ENCODE measurements around the gene SHC1. TPM values are rescaled to one million over a fixed set of nuclear protein-coding genes. Genes with fewer than 3 reads are reported as not detected.

The SHC1 gene
- total RNA-seq, 1 donor = 167 TPM

DNA sequence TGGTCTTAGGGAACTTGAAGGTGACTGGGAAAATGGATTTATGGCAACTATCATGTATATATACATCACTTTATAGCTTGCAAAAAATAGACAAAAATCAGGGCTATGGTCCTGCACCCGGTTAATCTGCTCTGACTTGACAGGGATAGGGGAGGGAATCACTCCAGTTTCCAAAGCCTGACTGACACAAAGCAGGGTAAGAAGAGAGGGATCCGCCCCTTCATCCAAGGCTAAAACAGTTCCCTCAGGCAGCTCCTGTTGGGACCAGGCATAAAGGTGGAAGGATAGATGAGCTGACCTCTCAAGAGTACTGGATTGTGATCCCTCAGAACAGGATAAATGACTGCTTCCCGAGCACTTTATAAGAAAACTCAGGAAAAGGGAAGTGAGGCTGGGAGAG, 16.0 kb downstream of the SHC1 start:
- peak overlapping the region; percentile 85 for H3K4me3 ChIP-seq (ENCODE audit: low read depth, low read length)
- DNase-seq (ENCODE audit: low read depth) = no peak
- TF ChIP-seq CTCF (IDR thresholded peaks at IDR 0.05; ENCODE audit: insufficient read depth, low read length) = no peak

DNA sequence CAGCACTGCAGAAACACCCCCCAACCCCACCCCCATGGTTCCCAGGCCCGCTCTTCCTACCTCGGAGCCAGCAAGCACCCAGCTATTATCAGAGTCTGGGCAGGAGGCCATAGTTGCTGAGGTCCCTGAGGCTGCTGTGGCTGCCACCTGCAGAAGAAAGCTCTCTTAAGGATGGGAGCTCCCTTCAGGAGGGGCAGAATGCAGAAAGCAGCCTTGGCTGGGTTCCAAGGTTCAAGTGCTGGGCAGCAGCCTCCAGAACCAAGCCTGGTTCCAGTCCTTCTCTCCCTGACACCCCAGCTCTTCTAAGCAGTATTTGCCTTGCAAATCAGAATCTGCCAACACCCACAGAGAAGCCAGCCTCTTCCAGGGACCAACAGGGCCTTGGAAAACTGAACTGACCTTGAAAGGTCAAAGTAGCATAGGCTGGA, 16.9 kb downstream of the SHC1 start:
- TF ChIP-seq CTCF (IDR thresholded peaks at IDR 0.05; ENCODE audit: insufficient read depth, low read length) = no peak
- DNase-seq (ENCODE audit: low read depth) = no peak
- no peak overlapping the region for H3K4me3 ChIP-seq (ENCODE audit: low read depth, low read length)

GRCh38 chr1:154952664-154953063, 17.9 kb downstream of the SHC1 start:
- DNase-seq (ENCODE audit: low read depth) = no peak
- TF ChIP-seq CTCF (IDR thresholded peaks at IDR 0.05; ENCODE audit: insufficient read depth, low read length) = no peak
- no peak overlapping the region for H3K4me3 ChIP-seq (ENCODE audit: low read depth, low read length)

GRCh38 chr1:154951901-154952657, 18.5 kb downstream of the SHC1 start:
- H3K4me3 ChIP-seq (ENCODE audit: low read depth, low read length) = no peak overlapping the region
- DNase-seq (ENCODE audit: low read depth) = no peak
- no peak for TF ChIP-seq CTCF (IDR thresholded peaks at IDR 0.05; ENCODE audit: insufficient read depth, low read length)

DNA sequence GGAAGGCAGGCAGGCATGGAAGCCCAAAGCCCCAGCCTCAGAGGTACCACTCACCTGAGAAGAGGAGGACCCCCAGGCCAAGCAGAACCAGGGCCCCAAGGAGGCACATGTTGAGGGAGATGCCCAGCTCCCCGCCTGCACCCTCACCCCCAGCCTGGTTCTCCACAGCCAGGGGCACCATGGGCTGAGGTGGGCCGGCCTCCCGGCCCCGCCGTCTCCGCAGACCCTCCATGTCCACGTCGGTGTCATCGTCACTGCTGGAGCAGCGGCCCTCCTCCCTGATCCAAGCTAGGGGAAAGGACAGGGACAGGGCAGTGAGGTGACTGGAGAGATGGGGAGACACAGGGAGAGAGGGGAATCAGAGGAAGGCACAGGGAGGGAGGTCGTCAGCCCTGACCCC, 22.5 kb downstream of the SHC1 start:
- no peak for DNase-seq (ENCODE audit: low read depth)
- no peak for TF ChIP-seq CTCF (IDR thresholded peaks at IDR 0.05; ENCODE audit: insufficient read depth, low read length)
- H3K4me3 ChIP-seq (ENCODE audit: low read depth, low read length) = no peak overlapping the region

GRCh38 chr1:154945962-154946850, 24.3 kb downstream of the SHC1 start:
- no peak for DNase-seq (ENCODE audit: low read depth)
- TF ChIP-seq CTCF (IDR thresholded peaks at IDR 0.05; ENCODE audit: insufficient read depth, low read length) = no peak
- no peak overlapping the region for H3K4me3 ChIP-seq (ENCODE audit: low read depth, low read length)
